GM21619 (cell line): ENCODE measurements around the gene TP53TG3B.
"Not testable (repeated sequence)": the region's sequence is repeated elsewhere in the genome, so short reads cannot be mapped to it uniquely, and the experiment has no call there.

Source experiments
- ATAC-seq: cut with Tn5 transposase; IDR thresholded peaks from one replicate; pipeline ENCODE4 v1.9.1; 2021; ENCODE audit not compliant: unreplicated experiment

Gene TP53TG3B, protein sequence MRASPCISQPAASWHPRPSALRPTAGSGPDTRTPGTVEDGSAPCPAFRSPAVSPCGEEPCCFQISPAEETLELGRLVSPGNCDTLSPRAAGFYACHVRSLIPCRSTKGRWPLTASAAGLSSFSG

DNA sequence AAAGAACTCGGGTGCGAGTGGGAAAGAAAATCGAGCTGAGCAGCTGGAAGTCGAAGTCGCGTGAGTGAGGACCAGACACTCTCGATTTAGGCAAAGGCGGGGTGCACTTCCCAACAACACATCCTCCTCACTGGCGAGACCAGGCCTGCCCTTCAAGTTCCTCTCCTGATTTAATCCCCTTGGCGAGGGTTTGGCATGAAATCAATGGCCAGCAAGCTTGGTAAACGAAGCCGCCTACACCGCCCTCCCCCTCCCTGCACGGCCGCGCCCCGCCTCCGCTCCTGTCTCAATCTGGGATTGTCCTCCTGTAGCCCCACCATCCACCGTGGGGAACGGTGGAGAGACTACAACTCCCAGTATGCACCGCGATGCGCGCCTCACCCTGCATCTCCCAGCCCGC lies at the start of gene TP53TG3B:
TSS of gene TP53TG3B (plus strand) at position 301 of the 400 bp plus-strand sequence. CDS start at position 369, 68 bp downstream.
- ATAC-seq = not testable (repeated sequence)

DNA sequence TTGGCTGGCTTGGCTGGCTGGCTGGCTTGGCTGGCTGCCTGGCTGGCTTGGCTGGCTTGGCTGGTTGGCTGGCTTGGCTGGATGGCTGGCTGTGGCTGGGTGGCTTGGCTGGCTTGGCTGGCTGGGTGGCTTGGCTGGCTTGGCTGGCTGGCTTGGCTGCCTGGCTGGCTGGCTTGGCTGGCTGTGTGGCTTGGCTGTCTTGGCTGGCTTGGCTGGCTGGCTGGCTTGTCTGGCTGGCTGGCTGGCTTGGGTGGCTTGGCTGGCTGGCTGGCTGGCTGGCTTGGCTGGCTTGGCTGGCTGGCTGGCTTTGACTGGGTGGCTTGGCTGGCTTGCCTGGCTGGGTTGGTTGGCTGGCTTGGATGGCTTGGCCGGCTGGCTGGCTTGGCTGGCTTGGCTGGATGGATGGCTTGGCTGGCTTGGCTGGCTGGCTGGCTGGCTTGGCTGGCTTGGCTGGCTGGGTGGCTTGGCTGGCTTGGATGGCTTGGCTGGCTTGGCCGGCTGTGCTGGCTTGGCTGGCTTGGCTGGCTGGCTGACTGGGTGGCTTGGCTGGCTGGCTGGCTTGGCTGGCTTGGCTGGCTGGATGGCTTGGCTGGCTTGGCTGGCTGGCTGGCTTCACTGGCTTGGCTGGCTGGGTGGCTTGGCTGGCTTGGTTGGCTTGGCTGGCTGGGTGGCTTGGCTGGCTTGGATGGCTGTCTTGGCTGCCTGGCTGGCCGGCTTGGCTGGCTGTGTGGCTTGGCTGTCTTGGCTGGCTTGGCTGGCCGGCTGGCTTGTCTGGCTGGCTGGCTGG lies 24.2 kb upstream of the TP53TG3B start:
- ATAC-seq = not testable (repeated sequence)

DNA sequence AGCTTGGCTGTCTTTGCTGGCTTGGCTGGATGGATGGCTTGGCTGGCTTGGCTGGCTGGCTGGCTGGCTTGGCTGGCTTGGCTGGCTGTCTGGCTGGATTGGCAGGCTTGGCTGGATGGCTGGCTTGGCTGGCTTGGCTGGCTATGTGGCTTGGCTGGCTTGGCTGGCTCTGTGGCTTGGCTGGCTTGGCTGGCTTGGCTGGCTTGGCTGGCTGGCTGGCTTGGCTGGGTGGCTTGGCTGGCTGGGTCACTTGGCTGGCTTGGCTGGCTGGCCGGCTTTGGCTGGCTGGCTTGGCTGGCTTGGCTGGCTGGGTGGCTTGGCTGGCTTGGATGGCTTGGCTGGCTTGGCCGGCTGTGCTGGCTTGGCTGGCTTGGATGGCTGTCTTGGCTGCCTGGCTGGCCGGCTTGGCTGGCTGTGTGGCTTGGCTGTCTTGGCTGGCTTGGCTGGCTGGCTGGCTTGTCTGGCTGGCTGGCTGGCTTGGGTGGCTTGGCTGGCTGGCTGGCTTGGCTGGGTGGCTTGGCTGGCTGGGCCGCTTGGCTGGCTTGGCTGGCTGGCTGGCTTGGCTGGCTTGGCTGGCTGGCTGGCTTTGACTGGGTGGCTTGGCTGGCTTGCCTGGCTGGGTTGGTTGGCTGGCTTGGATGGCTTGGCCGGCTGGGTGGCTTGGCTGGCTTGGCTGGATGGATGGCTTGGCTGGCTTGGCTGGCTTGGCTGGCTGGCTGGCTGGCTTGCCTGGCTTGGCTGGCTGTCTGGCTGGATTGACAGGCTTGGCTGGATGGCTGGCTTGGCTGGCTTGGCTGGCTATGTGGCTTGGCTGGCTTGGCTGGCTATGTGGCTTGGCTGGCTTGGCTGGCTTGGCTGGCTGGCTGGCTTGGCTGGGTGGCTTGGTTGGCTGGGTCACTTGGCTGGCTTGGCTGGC lies 22.8 kb upstream of the TP53TG3B start:
- not testable (repeated sequence) for ATAC-seq

DNA sequence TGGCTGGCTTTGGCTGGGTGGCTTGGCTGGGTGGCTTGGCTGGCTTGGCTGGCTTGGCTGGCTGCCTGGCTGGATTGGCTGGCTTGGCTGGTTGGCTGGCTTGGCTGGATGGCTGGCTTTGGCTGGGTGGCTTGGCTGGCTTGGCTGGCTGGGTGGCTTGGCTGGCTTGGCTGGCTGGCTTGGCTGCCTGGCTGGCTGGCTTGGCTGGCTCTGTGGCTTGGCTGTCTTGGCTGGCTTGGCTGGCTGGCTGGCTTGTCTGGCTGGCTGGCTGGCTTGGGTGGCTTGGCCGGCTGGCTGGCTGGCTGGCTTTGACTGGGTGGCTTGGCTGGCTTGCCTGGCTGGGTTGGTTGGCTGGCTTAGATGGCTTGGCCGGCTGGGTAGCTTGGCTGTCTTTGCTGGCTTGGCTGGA lies 22.1 kb upstream of the TP53TG3B start:
- not testable (repeated sequence) for ATAC-seq

DNA sequence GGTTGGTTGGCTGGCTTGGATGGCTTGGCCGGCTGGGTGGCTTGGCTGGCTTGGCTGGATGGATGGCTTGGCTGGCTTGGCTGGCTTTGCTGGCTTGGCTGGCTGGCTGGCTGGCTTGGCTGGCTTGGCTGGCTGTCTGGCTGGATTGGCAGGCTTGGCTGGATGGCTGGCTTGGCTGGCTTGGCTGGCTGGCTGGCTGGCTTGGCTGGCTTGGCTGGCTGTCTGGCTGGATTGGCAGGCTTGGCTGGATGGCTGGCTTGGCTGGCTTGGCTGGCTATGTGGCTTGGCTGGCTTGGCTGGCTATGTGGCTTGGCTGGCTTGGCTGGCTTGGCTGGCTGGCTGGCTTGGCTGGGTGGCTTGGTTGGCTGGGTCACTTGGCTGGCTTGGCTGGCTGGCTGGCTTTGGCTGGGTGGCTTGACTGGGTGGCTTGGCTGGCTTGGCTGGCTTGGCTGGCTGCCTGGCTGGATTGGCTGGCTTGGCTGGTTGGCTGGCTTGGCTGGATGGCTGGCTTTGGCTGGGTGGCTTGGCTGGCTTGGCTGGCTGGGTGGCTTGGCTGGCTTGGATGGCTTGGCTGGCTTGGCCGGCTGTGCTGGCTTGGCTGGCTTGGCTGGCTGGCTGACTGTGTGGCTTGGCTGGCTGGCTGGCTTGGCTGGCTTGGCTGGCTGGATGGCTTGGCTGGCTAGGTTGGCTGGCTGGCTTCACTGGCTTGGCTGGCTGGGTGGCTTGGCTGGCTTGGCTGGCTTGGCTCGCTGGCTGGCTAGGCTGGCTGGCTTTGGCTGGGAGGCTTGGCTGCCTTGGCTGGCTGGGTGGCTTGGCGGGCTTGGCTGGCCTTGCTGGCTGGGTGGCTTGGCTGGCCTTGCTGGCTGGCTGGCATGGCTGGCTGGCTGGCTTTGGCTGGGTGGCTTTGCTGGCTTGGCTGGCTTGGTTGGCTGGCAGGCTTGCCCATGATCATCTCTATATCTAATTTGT lies 21.3 kb upstream of the TP53TG3B start:
- not testable (repeated sequence) for ATAC-seq
